ENCODE data around the gene LTBP2. TPM values are rescaled to one million over a fixed set of nuclear protein-coding genes. Genes with fewer than 3 reads are reported as not detected.

LTBP2 gene
- total RNA-seq, 3 donors from 2014 or later: 1.7 to 10.2 (median 3.0) TPM

DNA sequence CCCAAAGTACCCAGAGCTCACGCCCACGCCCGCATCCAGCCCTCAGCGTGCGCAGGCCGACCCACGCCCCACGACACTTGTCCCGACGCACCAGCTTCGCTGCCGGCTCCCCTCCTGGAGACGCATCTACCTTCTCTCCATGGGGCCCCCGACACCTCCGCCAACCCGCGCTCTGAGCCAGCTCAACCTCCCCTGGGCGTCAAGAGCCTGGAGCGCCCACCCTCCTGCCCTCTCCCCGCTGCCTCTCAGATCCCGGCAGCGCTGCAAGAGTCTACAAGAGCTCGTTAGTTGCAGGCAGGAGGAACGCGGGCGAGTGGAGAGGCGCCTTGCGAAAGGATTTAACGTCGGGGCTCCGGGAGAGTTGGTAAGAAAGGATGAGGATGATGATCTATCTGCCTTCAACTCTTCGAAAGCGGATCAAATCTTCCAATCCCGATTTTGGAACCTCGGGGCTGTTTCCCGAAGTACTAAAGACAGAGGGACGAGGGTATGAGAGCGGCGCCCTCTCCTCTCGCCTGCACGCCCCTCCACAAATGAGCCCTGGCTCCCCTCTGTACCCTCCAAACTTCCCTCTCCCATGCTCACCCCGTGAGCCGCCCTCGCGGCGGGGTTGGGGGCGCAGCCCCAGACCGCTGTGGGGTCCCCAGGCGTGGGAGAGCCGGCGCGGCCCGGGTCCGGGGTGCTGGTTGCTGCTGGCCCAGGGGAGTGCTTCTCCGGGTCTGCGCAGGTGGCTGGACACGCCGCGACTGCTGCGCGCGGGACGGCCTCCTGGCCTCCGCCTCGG lies 979 bp downstream of the LTBP2 start:
- TF ChIP-seq, protein P1, sequence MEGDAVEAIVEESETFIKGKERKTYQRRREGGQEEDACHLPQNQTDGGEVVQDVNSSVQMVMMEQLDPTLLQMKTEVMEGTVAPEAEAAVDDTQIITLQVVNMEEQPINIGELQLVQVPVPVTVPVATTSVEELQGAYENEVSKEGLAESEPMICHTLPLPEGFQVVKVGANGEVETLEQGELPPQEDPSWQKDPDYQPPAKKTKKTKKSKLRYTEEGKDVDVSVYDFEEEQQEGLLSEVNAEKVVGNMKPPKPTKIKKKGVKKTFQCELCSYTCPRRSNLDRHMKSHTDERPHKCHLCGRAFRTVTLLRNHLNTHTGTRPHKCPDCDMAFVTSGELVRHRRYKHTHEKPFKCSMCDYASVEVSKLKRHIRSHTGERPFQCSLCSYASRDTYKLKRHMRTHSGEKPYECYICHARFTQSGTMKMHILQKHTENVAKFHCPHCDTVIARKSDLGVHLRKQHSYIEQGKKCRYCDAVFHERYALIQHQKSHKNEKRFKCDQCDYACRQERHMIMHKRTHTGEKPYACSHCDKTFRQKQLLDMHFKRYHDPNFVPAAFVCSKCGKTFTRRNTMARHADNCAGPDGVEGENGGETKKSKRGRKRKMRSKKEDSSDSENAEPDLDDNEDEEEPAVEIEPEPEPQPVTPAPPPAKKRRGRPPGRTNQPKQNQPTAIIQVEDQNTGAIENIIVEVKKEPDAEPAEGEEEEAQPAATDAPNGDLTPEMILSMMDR (IDR thresholded peaks at IDR 0.05): no peak
- Histone ChIP-seq H3K4me3 (no peak overlapping the region), H3K4me1 (ENCODE audit: low read depth) (peaks cover 9% of the 10 kb centered on the region), H3K9me3 (no peaks in the 10 kb centered on the region), H3K36me3 (ENCODE audit: low read depth) (no peaks in the 10 kb centered on the region)
- ATAC-seq (no peak), DNase-seq (no peak)
- intact Hi-C loops (cut with DNase I, micrococcal nuclease): loop anchor here (5.0 to 10.0 kb wide), 2 partner anchors 184 to 249 kb away; no protein-coding TSS in a partner anchor

DNA sequence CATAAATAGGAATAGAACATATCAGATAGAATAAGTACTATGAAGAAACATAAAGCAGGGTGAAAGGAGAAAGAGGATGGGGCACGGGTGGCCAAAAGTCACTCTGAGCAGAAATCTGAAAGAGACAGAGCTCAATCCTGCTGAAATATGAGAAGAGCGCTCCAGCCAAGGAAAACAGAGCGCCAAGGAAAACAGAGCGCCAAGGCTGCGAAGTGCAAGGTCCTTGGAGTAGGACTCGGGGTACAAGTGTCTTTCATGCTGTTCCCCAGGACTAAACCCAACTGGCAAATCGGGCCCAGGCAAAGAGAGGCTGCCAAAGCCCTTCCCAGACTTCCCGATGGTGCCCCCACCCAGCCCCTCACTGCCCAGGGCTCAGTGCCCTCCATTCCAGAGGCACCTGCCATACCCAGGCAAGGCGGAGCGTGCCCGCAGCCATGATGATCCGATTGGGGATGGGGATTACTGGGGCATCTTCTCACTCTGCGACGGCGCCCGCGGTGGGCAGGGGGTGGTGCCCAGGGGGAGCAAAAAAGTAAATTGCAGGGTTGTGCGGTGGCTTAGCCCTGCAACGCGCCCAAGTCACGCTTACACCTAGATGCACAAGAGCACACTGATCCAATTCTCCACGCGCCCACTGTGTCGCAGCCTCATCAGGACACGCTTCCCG lies 1.7 kb downstream of the LTBP2 start:
- DNase-seq: no peak
- Histone ChIP-seq H3K4me3 (no peak overlapping the region), H3K4me1 (ENCODE audit: low read depth) (peaks cover 9% of the 10 kb centered on the region), H3K9me3 (no peaks in the 10 kb centered on the region), H3K36me3 (ENCODE audit: low read depth) (no peaks in the 10 kb centered on the region)
- TF ChIP-seq, protein P1 (IDR thresholded peaks at IDR 0.05): no peak
- intact Hi-C loops (cut with DNase I, micrococcal nuclease): loop anchor here (5.0 to 10.0 kb wide), 2 partner anchors 184 to 248 kb away; no protein-coding TSS in a partner anchor
- no peak for ATAC-seq

DNA sequence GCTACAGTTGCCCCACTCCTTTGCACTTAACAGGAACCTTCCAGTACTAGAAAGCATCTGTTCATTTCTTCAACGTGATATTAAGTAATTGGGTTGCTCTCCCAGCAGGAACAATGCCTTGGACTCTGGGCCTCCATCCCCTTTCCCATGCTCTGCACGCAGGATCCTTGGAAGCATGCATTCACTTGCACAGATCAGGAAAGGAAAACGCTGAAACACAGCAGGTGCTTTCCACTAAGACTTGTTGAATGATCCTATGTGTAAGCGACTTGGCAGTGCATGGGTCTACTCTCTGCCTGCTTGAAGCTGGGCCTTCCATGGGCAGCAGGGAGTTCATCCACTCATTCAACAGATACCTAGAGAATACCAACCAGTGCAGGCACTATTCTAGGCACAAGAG lies 2.3 kb downstream of the LTBP2 start:
- Histone ChIP-seq H3K36me3 (ENCODE audit: low read depth) (no peaks in the 10 kb centered on the region), H3K4me3 (no peak overlapping the region), H3K4me1 (ENCODE audit: low read depth) (peaks cover 9% of the 10 kb centered on the region), H3K9me3 (no peaks in the 10 kb centered on the region)
- intact Hi-C loops (cut with DNase I, micrococcal nuclease): loop anchor here (5.0 to 10.0 kb wide), 2 partner anchors 185 to 247 kb away; no protein-coding TSS in a partner anchor
- DNase-seq: no peak
- TF ChIP-seq, protein P1 (IDR thresholded peaks at IDR 0.05): no peak
- ATAC-seq: no peak

- no peaks in the 10 kb centered on the region for H3K9me3 ChIP-seq
- peak; percentile 65 to 95 (median 82) for DNase-seq
- H3K36me3 ChIP-seq (ENCODE audit: low read depth): no peaks in the 10 kb centered on the region
- H3K4me1 ChIP-seq (ENCODE audit: low read depth): peaks cover 9% of the 10 kb centered on the region
- peak; percentile 73 for ATAC-seq
- no peak overlapping the region for H3K4me3 ChIP-seq
- intact Hi-C loops (cut with DNase I, micrococcal nuclease): no loop called here
- TF ChIP-seq, protein P1 (IDR thresholded peaks at IDR 0.05): peak; percentile 99
Observed at GRCh38 chr14:74608959-74609611, 3.0 kb downstream of the LTBP2 start.

DNA sequence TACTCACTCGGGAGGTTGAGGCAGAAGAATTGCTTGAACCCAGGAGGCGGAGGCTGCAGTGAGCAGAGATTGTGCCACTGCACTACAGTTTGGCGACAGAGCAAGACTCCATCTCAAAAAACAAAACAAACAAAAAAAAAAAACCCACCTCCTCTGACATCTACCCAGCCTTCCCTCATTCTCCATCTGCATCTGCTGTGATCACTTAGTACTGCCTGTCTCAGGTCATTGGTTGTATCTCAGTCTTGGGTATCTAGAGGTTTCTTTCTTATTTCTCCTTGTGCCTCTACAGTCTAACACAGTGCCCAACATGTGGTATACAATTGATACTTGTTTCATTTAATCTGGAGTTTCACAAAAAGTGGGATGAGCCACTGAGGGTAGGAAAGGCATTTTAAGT lies 5.3 kb downstream of the LTBP2 start:
- H3K9me3 ChIP-seq: no peaks in the 10 kb centered on the region
- peaks cover 3% of the 10 kb centered on the region for H3K4me1 ChIP-seq (ENCODE audit: low read depth)
- DNase-seq (no peak), ATAC-seq (no peak)
- no peaks in the 10 kb centered on the region for H3K36me3 ChIP-seq (ENCODE audit: low read depth)
- TF ChIP-seq, protein P1 (IDR thresholded peaks at IDR 0.05): no peak
- intact Hi-C loops (cut with DNase I, micrococcal nuclease): no loop called here
- H3K4me3 ChIP-seq: no peak overlapping the region

All from mucosa of descending colon (tissue), 3 donors.